Measurements from ENCODE around the gene PARD6G. TPM values are rescaled to one million over a fixed set of nuclear protein-coding genes. Genes with fewer than 3 reads are reported as not detected.

The PARD6G gene
- total and polyA plus RNA-seq, 9 of the 15 experiments (the other 6 are each of a cell fraction or from before 2014, with no cell fraction given) = 0.03 to 1.2 (median 0.26) TPM

DNA sequence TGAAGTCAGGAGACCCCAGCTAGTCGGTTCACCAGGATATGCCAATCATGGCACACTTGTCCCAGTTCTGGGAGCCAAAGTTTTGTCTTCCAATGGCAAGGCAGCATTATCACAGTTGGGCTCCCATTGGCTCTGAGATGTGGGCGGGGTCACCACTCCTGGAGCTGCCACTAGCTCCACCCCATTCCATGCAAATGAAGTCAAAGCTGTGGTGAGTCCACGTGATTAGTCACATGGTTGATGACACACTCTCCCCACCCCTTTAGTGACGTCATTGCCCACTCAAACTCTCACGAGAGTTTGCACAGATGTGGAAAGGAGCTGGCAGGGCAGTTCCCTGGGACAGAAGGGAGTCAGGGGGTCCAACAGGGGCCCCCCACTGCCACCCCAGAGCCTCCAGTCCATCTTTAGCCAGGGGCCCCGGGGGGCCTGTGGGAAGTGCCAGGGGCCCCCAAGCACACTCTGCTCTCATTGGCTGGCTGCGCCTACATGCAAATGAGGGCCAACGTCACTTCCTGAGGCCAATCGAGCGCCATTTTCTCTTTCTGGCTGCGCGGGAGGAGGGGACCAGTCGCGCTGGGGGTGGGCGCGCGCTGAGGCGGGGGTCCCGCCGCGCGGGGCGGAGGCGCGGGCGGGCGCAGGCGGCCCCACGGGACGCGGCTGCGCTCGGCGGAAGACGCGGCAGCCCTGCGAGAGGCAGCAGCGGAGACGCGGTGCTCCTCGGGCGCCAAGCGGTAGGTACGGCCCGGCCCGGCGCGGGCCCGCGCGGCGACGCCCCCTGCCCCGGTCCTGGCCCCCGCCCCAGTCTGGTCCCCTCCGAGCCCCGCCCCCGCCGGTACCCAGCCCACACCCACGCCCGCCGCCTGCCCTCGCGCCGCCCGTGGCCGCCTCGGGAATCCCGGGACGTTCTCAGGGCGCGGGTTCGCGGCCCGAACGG is 138.3 kb downstream of the PARD6G start, which contains the start of gene ADNP2 (continued):
- TF ChIP-seq, protein P1, sequence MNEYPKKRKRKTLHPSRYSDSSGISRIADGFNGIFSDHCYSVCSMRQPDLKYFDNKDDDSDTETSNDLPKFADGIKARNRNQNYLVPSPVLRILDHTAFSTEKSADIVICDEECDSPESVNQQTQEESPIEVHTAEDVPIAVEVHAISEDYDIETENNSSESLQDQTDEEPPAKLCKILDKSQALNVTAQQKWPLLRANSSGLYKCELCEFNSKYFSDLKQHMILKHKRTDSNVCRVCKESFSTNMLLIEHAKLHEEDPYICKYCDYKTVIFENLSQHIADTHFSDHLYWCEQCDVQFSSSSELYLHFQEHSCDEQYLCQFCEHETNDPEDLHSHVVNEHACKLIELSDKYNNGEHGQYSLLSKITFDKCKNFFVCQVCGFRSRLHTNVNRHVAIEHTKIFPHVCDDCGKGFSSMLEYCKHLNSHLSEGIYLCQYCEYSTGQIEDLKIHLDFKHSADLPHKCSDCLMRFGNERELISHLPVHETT (CRISPR knock-in tag; conservative IDR thresholded peaks at IDR 0.05 in 1 of 2, IDR thresholded peaks at IDR 0.05 in 1 of 2) = peak in 1 of 2 experiments; percentile 53; a peak in 1 of 4 replicates
- TF ChIP-seq HEY1 (CRISPR knock-in tag; IDR thresholded peaks at IDR 0.05; ENCODE audit: borderline replicate concordance) = no peak
- no peak for TF ChIP-seq ARID2 (IDR thresholded peaks at IDR 0.05)
- no peak for TF ChIP-seq SUPT5H (IDR thresholded peaks at IDR 0.05)
- TF ChIP-seq, protein P2, sequence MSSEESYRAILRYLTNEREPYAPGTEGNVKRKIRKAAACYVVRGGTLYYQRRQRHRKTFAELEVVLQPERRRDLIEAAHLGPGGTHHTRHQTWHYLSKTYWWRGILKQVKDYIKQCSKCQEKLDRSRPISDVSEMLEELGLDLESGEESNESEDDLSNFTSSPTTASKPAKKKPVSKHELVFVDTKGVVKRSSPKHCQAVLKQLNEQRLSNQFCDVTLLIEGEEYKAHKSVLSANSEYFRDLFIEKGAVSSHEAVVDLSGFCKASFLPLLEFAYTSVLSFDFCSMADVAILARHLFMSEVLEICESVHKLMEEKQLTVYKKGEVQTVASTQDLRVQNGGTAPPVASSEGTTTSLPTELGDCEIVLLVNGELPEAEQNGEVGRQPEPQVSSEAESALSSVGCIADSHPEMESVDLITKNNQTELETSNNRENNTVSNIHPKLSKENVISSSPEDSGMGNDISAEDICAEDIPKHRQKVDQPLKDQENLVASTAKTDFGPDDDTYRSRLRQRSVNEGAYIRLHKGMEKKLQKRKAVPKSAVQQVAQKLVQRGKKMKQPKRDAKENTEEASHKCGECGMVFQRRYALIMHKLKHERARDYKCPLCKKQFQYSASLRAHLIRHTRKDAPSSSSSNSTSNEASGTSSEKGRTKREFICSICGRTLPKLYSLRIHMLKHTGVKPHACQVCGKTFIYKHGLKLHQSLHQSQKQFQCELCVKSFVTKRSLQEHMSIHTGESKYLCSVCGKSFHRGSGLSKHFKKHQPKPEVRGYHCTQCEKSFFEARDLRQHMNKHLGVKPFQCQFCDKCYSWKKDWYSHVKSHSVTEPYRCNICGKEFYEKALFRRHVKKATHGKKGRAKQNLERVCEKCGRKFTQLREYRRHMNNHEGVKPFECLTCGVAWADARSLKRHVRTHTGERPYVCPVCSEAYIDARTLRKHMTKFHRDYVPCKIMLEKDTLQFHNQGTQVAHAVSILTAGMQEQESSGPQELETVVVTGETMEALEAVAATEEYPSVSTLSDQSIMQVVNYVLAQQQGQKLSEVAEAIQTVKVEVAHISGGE (CRISPR knock-in tag; IDR thresholded peaks at IDR 0.05) = no peak
- TF ChIP-seq, protein P3, sequence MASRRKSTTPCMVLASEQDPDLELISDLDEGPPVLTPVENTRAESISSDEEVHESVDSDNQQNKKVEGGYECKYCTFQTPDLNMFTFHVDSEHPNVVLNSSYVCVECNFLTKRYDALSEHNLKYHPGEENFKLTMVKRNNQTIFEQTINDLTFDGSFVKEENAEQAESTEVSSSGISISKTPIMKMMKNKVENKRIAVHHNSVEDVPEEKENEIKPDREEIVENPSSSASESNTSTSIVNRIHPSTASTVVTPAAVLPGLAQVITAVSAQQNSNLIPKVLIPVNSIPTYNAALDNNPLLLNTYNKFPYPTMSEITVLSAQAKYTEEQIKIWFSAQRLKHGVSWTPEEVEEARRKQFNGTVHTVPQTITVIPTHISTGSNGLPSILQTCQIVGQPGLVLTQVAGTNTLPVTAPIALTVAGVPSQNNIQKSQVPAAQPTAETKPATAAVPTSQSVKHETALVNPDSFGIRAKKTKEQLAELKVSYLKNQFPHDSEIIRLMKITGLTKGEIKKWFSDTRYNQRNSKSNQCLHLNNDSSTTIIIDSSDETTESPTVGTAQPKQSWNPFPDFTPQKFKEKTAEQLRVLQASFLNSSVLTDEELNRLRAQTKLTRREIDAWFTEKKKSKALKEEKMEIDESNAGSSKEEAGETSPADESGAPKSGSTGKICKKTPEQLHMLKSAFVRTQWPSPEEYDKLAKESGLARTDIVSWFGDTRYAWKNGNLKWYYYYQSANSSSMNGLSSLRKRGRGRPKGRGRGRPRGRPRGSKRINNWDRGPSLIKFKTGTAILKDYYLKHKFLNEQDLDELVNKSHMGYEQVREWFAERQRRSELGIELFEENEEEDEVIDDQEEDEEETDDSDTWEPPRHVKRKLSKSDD (conservative IDR thresholded peaks at IDR 0.05; ENCODE audit: low read length) = no peak
- no peak for TF ChIP-seq NFE2 (IDR thresholded peaks at IDR 0.05; ENCODE audit: low read depth)
- TF ChIP-seq FOXJ2 (tag; IDR thresholded peaks at IDR 0.05) = no peak
- TF ChIP-seq ZNF384 (IDR thresholded peaks at IDR 0.05; ENCODE audit: low read depth, low read length) = no peak
- TF ChIP-seq GABPB1 (CRISPR knock-in tag; IDR thresholded peaks at IDR 0.05) = peak; percentile 71; the same call in 1 of the 2 replicates
- TF ChIP-seq ZNF280B (CRISPR knock-in tag; IDR thresholded peaks at IDR 0.05) = no peak
